ENCODE measurements around the gene TRAF3.

DNA sequence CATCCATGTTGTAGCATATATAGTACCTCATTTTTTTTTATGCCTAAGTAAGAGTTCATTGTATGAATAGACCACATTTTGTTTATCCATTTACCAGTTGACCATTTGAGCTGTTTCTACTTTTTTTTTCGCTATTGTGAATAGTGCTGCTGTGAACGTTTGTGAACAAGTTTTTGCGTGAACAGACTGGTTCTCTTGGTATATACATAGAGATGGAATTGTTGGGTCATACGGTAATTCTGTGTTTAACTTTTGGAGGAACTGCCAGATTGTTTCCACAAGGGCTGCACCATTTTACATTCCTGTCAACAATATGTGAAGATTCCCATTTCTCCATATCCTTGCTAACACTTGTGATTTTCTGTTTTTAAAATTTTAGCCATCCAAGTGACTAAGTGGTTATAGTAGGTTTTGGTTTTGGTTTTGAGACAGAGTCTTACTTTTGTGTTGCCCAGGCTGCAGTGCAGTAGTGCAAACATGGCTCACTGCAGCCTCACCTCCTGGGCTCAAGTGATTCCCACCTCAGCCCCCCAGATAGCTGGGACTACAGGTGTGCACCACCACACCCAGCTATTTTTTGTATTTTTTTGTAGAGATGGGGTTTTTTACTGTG, 76.9 kb downstream of the TRAF3 start:
- TF ChIP-seq ZNF274 (IDR thresholded peaks at IDR 0.05; ENCODE audit: low read depth, low read length) (no peak), YY1 (IDR thresholded peaks at IDR 0.05; ENCODE audit: insufficient read depth, insufficient read length) (no peak)

Data from NT2/D1 (cell line).